DMS114 treated with DMSO at 0.1 percent for 48 hours (cell line): ENCODE results near the gene FNDC3A.
"Not testable (repeated sequence)": the region's sequence is repeated elsewhere in the genome, so short reads cannot be mapped to it uniquely, and the experiment has no call there.

Source experiments
- DNase-seq: peaks from one replicate; lab custom pipeline; 2025; ENCODE audit not compliant: unreplicated experiment; lab: John Stamatoyannopoulos, UW

FNDC3A gene

DNA sequence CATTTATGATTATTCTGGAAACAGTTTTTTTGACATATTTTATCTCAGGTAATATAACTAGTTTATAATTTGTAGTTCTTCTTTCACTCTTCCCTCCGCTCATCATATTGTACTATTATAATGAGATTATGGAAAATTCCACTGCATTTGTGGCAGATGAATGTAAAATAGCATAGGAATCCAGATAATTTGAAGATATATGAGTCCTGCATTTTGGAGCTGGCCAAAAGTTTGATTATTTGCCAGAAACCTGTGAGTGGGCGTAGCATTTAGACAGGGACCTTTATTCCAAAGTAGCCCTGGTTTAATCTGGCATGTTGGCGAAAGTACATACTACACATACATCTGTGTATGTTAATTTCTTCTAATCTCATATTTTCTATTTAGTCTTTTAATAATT, 65.2 kb downstream of the FNDC3A start:
- no peak for DNase-seq

DNA sequence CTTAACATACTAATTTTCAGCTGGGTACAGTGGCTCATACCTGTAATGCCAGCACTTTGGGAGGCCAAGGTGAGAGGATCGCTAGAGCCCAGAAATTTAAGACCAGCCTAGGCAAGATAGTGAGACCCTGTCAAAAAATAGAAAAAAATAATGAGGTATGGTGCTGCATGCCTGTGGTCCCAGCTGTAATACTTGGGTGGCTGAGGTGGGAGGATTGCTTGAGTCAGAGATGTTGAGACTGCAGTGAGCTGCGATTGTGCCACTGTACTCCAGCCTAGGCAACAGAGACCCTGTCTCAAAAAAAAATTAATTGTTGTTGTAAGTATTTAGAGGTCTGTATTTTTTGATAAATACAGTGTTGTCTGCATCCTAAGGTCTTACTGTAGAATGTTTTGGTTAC, 66.8 kb downstream of the FNDC3A start:
- no peak for DNase-seq

DNA sequence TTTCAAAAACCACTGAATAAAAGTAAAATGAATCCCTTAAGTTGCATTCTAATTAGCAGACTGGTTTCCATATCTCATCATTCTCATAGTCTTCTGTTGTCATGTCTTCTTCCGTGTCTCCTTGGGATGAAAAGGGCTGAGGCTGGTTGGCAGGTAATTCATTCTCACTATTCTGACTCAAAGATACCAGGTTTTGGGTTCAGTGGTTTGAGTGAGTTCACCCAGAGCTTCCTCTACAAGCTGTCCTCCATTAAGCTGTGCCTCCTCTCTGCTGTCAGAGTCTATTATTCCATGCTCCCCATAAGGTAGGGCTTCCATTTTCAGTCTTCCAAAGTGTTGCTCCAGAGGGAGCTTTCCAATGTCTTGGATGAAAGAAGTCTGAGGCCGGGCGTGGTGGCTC, 68.3 kb downstream of the FNDC3A start:
- no peak for DNase-seq

DNA sequence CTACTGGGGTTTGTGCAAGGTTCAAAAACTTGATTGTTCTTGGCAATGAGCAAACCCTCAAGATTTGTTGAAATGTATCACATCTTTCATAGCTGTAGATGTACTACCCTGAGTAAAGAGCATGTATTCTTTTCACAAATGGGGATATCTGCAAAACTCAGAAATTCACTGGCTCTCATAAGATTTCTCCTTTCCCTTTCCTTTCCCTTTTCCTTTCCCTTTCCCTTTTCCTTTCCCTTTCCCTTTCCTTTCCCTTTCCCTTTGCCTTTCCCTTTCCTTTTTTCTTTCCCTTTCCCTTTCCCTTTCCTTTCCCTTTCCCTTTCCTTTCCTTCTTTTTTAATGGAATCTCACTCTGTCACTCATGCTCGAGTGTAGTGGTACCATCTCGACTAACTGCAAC, 69.1 kb downstream of the FNDC3A start:
- no peak for DNase-seq

DNA sequence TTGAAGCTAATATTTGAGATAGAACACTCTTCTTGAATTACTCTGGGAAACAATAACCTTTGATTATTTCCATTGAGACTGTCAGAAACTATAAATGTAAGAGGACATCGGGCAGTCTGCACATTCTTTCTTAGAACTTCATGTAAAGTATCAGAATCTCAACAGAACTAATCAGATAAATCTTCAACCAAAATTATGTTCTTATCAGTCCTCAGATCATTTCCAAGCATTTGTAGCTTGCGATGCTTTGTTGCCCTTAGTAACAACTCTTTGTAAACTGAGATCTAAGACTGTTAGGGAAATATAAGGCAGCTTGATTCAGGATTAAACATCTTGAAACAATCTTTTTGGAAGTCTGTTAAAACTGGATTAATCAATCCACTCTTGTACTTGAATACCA, 70.3 kb downstream of the FNDC3A start:
- DNase-seq, result no peak

DNA sequence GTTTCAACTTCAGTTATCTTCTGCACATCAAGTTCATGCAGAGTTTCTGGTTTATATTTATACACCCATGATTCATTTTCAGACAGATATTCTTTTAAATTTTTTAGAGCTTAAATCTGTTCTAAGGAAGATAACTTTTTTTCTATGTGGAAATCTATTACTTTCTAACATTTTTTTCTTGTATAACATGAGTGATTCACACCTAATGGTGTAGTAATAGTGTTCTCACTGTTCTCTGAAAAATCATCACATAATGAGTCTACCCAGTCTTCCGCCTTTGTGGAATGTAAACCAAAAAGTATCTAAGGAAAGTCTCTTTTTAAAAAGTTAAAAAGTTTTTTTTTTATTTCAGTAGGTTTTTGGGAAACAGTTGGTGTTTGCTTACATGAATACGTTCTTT, 70.8 kb downstream of the FNDC3A start:
- no peak for DNase-seq

DNA sequence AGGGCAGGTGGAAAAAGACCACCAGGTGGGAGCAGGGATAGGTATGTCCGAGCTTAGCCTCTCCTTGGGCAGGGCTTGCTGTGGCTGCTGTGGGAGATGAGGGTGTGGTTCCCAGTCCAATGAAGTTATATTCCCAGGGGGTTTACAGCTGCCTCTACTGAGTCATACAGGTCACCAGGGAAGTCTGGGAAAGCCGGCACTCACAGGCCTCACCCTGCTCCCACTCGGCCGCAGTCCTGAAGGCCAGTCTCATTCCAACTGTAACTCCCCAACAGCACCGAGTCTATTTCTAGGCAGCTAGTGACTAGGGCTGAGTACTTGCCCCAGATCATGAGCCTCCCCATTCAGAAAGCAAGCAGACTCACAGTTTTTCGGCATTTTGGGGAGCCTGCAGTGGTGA, 77.1 kb downstream of the FNDC3A start:
- DNase-seq, result no peak

DNA sequence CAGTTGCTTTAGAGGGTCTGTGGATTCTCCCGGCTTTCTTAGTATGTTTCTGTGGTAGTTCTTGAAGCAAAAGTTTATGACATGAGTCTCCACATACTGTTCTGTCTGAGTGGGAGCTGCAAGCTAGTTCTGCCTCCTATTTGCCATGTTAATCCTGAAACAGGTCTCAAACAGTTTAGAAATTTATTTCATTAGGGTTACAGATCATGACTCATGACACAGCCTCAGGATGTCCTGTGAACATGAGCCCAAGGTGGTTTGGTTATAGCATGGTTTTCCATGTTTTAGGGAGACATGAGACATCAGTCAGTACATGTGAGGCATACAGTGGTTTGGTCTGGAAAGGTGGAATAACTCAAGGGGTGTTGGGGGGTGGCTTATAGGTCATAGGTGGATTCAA, 77.5 kb downstream of the FNDC3A start:
- DNase-seq, result no peak

DNA sequence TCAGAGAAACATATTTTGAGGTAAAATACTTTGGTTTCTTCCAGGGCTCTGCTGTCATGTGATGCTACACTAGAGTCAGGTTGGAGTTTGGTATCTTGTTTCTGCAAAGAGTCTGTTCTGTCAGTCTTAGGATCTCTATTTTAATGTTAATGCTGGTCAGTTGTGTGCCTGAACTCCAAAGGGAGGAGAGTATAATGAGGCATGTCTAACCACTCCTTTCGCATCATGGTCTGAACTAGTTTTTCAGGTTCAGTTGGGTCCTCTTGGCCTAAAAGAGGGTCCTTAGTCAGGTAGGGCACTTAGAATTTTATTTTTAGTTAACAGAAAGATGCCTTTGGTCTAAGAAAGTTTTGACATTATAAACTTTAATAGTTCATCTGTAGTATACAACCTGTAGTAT, 78.2 kb downstream of the FNDC3A start:
- no peak for DNase-seq

DNA sequence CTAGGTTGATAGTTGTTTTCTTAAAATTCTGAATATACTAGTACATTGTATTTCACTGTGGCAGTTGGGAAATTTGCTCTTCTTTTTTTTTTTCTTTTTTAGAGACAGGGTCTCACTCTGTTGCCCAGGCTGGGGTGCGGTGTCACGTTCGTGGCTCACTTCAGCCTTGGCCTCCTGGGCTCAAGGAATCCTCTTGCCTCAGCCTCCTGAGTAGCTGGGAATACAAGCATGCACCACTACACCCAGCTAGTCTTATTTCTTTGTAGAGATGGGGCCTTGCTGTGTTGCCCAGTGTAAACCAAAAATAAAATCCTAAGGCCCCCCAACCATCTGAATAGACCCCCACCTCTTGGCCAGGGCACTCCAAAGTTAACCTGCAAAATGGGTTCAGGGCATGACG, 79.3 kb downstream of the FNDC3A start:
- DNase-seq, result no peak

DNA sequence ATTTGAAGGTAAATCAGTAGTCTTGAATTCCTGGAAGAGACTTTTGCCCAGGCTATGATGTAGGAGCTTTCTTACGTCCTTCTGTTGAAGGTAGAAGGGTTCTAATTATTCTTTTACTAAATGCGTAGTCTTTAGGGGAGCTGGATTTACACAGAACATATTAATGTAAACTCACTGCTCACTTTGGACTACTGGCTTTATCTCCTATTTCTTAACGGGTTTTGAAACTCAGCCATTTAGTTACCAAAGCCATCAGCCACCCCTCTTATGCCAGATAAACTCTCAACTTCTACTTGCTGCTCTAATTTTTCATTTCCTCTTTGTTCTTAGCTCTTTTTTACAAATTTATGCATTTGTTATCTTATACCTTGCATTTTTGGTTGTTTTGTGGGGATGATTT, 81.5 kb downstream of the FNDC3A start:
- no peak for DNase-seq

DNA sequence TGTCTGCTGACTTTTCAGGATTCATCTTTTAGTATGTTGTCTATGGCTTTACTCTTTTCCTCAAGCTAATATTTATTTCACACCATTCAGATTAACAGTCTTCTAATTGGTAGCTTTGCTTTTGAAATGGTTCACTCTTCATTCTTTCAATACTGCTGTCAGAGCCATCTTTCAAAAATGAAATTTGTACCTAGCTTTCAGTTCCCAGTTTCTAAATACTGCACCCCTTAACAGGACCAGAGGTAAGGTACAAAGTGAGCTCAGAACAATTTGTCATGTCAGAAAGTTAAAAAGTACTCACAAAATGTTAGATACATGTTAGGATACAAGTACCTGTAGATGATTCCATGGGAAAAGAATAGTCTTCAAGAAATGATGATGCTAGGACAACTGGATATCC, 83.0 kb downstream of the FNDC3A start:
- no peak for DNase-seq

DNA sequence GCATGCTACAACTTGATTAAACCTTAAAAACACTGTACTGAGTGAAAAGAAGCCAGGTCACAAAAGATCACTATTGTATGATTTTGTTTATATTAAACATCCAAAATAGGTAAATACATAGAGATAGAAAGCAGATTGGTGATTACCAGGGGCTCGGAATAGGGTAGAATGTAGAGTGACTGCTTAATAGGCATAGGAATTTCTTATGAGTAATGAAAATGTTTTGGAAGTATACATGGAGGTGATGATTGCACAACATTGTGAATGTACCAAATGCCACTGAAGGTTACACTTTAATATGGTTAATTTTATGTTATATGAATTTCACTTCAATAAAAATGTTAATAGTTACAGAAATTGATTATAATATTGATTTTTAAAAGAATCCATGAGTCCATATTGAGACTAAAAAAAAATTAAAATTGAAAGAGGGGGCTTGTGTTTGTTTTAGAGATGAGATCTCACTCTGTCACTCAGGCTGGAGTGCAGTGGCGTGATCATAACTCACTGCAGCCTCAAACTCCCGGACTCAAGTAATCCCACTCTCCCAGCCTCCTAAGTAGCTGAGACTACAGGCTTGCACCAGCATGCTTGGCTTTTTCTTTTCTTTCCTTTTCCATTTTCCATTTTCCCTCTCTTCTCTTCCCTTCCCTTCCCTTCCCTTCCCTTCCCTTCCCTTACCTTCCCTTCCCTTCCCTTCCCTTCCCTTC, 85.1 kb downstream of the FNDC3A start:
- DNase-seq, result no peak

DNA sequence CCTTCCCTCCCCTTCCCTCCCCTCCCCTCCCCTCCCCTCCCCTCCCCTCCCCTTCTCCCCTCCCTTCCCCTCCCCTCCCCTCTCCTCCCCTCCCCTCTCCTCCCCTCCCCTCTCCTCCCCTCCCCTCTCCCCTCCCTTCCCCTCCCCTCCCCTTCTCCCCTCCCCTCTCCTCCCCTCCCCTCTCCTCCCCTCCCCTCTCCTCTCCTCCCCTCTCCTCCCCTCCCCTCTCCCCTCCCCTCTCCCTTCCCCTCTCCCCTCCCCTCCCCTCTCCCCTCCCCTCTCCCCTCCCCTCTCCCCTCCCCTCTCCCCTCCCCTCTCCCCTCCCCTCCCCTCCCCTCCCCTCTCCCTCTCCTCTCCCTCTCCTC, 85.7 kb downstream of the FNDC3A start:
- DNase-seq, result not testable (repeated sequence)

DNA sequence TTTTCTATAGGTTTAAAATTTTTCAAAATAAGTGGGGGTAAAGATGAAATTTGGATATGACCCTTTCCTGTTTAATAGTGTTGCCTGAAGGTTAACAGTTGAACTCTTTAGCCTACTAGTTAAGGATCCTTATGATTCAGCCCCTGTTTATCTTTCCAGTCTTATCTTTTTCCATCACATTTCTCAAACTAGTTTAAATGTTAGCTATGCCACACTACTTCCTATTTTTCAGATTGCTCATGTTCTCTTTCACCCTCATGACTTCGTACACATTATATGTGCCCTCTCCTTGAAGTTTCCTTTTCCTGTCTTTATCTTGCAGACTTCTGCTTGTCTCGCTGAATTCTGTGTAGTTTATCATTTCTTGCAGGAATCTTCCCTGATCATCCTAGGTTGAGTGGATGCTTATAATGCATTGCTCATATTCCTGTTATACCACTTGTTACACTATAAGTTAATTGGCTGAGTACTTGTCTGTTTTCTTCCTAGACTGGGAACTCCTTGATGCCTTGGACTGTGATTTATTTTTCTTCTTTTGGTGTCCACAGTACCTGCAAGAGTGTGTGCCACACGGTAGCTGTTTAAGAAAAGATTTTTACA, 86.7 kb downstream of the FNDC3A start:
- no peak for DNase-seq

DNA sequence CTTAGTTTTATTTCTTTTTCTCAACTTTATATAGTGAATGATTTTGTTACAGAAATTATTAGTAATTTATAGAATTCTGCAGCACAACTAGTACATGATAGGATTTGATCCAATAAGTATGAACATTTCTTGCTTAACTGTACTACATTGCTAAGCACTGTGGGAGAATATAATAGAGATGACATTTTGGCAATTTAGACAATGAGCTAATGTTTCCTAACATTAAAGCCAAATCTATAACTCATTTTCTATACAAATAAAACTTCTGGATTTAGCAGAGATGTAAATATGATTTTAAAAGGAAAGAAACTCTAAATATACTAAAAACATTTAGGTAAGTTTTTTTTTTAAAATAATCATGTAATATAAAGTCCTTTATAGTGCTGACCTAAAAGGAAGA, 87.3 kb downstream of the FNDC3A start:
- DNase-seq, result no peak

DNA sequence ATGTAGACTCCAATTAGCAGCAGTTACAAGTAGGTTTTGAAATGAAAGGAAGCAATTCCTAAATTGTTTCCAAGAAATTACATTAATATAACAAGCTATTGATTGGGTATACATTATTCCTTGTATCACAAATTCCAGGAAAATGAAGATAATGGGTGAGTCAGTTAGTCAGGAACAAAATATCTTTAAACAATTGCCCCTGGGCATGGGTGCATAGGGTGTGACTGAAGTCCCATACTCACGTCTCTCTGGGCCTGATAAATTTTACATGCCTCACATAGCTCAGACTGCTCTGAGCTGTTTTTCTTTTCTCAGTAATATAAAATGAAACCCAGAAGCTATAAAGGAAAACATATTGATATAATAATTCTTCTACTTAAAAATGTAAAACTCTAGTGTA, 87.8 kb downstream of the FNDC3A start:
- DNase-seq, result no peak

DNA sequence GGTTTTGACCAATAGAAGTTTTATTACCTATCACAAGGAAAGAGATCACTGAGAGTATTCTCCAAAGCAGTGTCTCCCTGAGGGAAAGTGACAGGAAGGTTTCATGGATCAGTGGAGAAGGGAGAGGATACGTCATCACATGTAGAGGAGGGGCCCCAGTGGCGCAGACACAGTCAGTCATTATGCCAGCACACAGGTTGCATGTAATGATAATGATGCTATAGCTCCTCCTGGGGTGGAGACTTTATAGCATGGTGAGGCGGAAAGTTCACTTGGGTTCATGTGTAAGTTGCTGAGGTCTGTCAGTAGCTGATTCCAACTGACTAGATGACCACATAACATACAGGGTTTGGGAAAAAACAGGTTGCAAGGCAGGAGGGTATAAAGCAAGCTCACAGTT, 88.8 kb downstream of the FNDC3A start:
- DNase-seq, result no peak

DNA sequence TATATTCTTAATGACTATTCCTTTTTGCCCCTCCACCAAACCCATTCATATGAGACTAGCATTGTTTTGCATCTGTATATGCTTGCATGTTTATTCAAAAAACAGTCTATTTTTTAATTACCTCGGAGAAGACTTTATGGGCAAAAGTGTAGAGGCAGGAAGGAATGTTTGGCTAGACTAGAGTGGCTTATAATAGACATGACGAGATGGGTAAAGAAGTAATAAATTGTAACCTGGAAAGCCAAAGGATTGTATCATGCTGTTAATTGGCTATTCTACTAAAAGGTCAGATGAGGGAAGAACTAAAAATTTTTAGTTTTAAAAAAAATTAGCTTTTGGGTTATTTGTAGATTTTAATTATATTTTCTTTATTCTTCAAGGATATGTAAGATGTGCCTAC, 91.1 kb downstream of the FNDC3A start:
- no peak for DNase-seq

DNA sequence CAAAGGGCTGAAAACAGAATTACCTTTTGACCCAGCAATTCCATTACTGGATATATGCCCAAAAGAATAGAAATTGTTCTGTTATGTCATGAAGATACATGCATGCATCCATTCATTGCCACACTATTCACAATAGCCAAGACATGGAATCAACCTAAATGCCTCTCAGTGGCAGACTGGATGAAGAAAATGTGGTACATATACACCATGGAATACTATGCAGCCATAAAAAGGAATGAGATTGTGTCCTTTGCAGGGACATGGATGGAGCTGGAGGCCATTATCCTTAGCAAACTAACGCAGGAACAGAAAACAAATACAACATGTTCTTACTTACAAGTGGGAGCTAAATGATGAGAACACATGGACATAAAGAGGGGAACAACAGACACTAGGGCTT, 92.8 kb downstream of the FNDC3A start:
- DNase-seq, result not testable (repeated sequence)

DNA sequence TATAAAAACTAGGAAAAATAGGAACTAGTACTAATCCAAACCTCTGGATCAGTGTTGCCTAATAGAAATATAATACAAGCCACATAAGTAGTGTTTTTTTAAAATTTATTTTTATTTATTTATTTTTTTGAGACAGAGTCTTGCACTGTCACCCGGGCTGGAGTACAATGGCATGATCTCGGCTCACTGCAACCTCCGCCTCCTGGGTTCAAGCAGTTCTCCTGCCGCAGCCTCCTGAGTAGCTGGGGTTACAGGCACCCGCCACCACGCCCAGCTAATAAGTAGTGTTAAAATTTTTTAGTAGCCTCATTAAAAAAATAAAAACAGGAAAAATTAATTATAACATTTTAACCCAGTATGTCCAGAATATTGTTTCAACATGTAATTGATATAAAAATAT, 94.3 kb downstream of the FNDC3A start:
- DNase-seq, result not testable (repeated sequence)

DNA sequence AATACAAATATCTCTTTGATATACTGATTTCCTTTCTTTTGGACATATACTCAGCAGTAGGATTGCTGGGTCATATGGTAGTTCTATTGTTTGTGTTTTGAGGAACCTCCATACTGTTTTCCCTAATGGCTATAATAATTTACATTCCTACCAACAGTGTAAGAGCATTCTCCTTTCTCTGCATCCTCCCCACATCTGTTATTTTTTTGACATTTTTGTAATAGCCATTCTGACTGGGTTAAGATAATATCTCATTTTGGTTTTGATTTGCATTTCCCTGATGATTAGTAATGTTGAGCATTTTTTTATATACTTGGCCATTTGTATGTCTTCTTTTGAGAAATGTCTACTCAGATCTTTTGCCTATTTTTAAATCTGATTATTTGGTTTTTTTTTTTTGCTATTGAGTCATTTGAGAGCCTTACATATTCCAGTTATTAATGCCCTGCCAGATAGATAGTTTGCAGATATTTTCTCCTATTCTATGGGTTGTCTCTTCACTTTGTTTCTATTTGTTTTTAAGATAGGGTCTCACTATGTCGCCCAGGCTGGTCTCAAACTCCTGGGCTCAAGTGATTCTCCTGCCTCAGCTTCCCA, 95.7 kb downstream of the FNDC3A start:
- DNase-seq, result no peak
